Gastroesophageal sphincter (tissue), 3 donors: ENCODE data around the gene CCDC178.

Source experiments
- POLR2AphosphoS5 ChIP-seq: sonication (generic); formaldehyde crosslinking; IDR thresholded peaks from one replicate; pipeline ENCODE4 v1.6.1; 2017; ENCODE audit warnings: antibody characterized with exemption
- TF ChIP-seq, protein P1 (sequence below), 4 experiments: fragments of 200-600 bp in 2 of 4; fragments of 450-650 bp in 2 of 4; sonication (generic) in 1 of 4; IDR thresholded peaks; one replicate each; pipeline ENCODE4 v1.5.1; 2017 to 2019; ENCODE audit warnings: antibody characterized with exemption in 4 of 4, mild to moderate bottlenecking in 2 of 4, moderate library complexity in 2 of 4

DNA sequence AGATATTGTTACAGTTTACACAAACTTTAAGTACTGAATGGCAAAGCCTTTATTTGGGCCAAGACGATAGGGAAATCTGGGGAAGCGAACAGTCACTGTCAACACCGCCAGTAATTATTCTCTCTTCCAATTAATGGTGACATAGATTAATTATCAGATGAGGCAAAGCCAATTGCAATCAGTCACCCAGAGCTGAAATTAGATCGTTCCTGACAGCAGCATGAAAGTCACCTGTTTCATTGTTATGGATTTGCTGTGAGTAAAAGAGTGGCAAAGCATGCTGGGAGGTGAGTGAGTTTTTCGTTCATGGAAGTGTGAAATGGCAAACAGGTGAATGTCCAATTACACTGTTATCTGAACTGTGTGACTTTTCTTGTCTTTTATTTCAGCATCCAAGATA, 502.9 kb downstream of the CCDC178 start:
- no peak for TF ChIP-seq POLR2AphosphoS5
- TF ChIP-seq, protein P1, sequence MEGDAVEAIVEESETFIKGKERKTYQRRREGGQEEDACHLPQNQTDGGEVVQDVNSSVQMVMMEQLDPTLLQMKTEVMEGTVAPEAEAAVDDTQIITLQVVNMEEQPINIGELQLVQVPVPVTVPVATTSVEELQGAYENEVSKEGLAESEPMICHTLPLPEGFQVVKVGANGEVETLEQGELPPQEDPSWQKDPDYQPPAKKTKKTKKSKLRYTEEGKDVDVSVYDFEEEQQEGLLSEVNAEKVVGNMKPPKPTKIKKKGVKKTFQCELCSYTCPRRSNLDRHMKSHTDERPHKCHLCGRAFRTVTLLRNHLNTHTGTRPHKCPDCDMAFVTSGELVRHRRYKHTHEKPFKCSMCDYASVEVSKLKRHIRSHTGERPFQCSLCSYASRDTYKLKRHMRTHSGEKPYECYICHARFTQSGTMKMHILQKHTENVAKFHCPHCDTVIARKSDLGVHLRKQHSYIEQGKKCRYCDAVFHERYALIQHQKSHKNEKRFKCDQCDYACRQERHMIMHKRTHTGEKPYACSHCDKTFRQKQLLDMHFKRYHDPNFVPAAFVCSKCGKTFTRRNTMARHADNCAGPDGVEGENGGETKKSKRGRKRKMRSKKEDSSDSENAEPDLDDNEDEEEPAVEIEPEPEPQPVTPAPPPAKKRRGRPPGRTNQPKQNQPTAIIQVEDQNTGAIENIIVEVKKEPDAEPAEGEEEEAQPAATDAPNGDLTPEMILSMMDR (IDR thresholded peaks at IDR 0.05), result no peak
